ENCODE data around the gene TRAF3IP3.

DNA sequence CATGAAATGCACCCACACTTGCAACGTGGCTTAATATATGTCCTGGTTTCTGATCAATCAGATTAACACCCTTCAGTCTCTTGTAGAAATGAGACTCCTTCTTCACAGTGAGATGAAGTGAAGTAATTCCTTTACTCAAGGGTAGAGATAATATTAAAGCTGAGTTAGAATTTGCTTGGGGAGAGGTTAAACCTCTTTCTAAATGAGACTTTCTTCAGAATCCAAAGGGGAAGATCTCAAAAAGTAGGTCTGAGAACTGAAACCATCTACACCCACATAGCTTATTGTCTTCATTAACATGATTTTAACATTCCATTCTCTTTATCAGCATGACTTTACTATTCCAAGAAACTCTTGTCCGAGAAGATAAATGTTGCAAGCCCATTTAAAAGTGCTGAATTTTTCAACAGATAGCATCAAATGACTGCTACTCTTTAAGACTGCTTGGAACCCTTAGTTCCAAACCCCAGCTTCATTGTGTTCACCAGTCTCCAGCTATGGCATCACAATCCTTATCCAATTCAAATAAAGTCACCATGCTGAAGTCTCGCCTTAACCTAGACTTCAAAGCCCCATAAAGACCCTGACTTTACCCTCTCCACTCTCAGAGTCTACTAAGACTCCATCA is 19.2 kb upstream of the TRAF3IP3 start:
- TF ChIP-seq, protein P1, sequence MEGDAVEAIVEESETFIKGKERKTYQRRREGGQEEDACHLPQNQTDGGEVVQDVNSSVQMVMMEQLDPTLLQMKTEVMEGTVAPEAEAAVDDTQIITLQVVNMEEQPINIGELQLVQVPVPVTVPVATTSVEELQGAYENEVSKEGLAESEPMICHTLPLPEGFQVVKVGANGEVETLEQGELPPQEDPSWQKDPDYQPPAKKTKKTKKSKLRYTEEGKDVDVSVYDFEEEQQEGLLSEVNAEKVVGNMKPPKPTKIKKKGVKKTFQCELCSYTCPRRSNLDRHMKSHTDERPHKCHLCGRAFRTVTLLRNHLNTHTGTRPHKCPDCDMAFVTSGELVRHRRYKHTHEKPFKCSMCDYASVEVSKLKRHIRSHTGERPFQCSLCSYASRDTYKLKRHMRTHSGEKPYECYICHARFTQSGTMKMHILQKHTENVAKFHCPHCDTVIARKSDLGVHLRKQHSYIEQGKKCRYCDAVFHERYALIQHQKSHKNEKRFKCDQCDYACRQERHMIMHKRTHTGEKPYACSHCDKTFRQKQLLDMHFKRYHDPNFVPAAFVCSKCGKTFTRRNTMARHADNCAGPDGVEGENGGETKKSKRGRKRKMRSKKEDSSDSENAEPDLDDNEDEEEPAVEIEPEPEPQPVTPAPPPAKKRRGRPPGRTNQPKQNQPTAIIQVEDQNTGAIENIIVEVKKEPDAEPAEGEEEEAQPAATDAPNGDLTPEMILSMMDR (IDR thresholded peaks at IDR 0.05): no peak
- TF ChIP-seq POLR2A (IDR thresholded peaks at IDR 0.05): no peak
